Stimulated activated naive CD4-positive, alpha-beta T cell treated with Interleukin-2 at 50 U/mL for 16 hours (primary cell): ENCODE data around the gene ZNF441.
"Not testable (repeated sequence)": the region's sequence is repeated elsewhere in the genome, so short reads cannot be mapped to it uniquely, and the experiment has no call there.

Experiments
- DNase-seq: peaks from one replicate; lab custom pipeline; 2025; lab: John Stamatoyannopoulos, UW

Gene ZNF441

GRCh38 chr19:11780431-11781020 is 13.7 kb downstream of the ZNF441 start:
- no peak for DNase-seq

GRCh38 chr19:11781295-11782057 is 14.7 kb downstream of the ZNF441 start:
- DNase-seq, result no peak

GRCh38 chr19:11783767-11784166 is 17.0 kb downstream of the ZNF441 start:
- no peak for DNase-seq

- no peak for DNase-seq
These were observed 17.6 kb downstream of the ZNF441 start for GRCh38 chr19:11784356-11784755.

GRCh38 chr19:11787536-11787935 is 20.7 kb downstream of the ZNF441 start:
- DNase-seq, result no peak

GRCh38 chr19:11792942-11793341 is 26.1 kb downstream of the ZNF441 start:
- no peak for DNase-seq

DNA sequence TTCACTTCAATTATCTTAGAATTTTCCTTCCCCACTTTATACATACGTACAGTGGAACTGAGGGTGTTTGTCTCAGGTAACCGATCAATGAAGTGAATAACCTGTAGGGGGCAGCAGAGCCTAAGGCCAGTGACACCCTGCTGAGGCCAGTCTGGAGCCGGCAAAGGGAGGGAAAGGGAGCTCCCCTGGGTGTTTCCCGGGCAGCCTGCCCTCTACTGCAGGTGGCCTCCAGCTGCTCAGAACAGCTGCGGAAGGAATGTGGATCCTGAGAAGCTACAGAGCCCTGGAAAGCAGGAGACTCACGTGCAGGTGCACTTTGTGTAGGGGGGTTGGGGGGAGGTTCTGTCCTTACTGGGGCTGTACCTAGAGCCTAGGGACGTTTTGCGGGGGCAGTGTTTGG is 30.7 kb downstream of the ZNF441 start:
- peak; percentile 49 for DNase-seq

DNA sequence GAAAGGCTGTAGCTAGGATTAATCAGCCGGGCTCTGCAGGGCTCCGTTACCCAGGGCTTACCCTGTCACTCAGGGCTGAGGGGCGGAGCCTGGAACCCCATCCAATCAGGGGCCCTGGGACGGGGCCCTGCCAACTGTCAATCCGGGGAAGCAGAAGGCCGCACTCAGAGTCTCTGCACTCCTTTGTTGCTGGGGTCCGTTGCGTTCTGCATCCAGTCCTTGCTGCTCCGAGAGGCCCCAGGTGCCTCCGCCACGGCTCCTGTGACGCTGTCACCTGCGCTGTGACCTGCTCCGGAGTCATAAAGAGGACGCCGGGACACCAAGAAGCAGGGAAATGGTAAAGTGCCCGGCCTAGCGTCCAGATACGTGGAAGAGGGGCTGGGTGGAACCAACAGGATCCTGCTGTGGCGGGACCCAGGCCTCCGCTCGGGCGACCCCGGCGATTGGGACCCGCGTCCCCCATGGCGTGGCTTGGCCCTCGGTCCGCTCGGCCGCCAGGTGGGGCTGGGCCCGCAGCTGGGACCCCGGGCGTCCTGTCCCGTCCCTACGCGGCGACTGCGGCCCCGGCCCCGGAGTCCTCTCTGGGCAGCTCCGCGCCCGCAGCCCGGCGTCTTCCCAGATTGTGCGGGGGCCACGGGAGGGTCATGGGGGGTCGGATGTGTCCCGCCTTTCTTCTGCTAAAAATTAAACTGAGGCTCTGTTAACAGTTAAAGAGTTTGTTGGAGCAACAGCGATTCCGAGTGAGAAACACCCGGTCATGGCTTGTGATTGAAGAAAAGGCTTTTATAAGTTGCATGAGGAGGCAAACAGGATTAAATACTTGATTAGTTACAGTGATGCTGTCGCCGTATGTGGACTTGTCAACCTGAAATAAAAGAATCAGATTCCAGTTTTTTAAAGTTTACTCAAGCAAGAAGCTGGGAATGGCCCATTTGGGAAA is 31.9 kb downstream of the ZNF441 start, which contains the start of gene ZNF491:
Gene ZNF491, plus strand, starts transcription at position 133 of the 940 bp plus-strand sequence. CDS start 7,431 bp downstream, outside the sequence.
- DNase-seq, result peak; percentile 83

- no peak for DNase-seq
These were observed 39.7 kb downstream of the ZNF441 start for GRCh38 chr19:11806354-11807098.

DNA sequence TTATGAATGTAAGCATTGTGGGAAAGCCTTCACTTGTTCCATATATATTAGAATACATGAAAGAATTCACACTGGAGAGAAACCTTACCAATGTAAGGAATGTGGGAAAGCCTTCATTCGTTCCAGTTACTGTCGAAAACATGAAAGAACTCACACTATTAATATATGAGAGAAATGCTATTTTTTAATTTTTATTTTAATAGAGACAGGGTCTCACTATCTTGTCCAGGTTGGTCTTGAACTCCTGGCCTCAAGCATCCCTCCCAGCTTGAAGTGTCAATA is 40.2 kb downstream of the ZNF441 start:
- no peak for DNase-seq

DNA sequence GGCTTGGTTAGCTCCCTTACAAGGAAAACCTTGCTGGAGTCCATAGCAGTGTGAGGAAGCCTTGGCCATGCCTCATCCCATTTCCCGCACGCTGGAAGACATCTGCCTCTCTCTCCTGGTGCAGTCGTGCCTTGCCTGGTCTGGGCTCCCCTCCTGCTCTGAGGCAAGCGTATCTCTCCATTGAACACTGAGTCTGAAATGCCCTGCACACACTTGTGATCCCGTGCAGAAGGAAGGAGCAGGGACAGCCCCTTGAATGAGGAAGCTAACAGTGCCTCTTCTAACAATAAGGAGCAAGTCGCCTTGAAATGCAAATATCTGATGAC is 46.9 kb downstream of the ZNF441 start:
- DNase-seq, result no peak

GRCh38 chr19:11814029-11814699 is 47.4 kb downstream of the ZNF441 start, which contains the start of gene ZNF440:
TSS of gene ZNF440 (plus strand) at chr19:11814273. CDS start at chr19:11814448, 175 bp downstream.
- peak; percentile 84 for DNase-seq

DNA sequence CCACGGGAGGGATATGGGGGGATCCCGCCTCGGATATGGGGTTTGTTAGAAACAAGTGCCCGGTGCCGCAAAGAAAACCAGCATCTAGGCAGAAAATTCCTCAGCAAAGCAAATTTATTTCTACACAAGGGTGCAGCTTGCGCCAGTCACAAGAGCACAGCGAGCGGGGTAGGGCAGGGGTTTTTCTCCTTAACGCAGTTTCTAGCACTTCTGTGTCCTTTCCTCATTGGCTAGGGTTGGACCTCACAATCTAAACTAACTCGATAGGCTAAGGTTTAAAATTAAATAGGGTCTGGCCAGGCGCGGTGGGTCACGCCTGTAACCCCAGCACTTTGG is 47.9 kb downstream of the ZNF441 start:
- DNase-seq, result no peak

DNA sequence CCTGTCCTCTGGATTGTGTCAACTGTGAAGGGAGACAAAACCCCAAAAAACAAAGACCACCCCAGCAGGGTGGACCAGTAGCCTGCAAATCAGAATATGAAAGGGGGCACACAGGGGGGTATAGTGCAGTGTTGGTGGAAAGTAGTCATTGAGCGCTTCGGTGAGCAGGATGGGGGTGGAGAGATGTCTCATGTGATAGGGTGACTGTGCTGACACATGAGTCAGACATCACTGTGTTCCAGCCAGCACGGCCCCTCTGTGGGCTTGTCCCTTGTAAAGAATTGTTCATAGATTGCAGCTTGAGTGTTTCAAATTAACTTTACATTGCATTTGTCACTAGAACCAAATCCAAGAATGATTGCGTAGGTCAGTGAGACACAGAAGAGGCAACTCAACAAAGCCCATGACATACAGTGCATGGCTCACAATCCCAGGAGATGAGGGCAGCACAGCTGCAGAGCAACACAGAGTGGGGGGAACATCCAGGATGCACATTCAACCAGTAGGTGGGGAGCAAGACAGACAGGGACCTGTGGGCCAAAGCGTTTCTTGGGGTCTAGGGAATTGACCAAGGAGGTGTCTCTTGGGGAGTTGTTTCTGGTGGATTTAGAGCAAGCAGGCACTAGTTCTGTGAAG is 54.8 kb downstream of the ZNF441 start:
- DNase-seq, result no peak

GRCh38 chr19:11828957-11829876 is 62.4 kb downstream of the ZNF441 start:
- DNase-seq, result not testable (repeated sequence)

DNA sequence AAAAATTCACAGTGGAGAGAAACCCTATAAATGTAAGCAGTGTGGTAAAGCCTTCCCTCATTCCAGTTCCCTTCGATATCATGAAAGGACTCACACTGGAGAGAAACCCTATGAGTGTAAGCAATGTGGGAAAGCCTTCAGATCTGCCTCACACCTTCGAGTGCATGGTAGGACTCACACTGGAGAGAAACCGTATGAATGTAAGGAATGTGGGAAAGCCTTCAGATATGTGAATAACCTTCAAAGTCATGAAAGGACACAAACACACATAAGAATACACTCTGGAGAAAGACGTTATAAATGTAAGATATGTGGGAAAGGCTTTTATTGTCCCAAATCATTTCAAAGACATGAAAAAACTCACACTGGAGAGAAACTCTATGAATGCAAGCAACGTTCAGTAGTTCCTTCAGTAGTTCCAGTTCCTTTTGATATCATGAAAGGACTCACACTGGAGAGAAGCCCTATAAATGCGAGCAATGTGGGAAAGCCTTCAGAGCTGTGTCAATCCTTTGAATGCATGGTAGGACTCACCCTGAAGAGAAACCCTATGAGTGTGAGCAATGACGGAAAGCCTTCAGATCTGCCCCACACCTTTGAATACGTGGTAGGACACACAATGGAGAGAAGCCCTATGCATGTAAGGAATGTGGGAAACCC is 65.6 kb downstream of the ZNF441 start:
- no peak for DNase-seq

DNA sequence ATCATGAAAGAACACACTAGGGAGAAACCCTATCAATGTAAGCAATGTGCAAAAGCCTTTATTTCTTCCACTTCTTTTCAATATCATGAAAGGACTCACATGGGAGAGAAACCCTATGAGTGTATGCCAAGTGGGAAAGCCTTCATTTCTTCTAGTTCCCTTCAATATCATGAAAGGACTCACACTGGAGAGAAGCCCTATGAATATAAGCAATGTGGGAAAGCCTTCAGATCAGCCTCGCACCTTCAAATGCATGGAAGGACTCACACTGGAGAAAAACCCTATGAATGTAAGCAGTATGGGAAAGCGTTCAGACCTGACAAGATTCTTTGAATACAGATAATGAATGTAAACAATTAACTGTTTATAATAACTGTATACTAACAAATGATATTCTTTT is 66.7 kb downstream of the ZNF441 start:
- DNase-seq, result no peak
